H9 (cell line): ENCODE data around the gene ARID1B. TPM values are rescaled to one million over a fixed set of nuclear protein-coding genes. Genes with fewer than 3 reads are reported as not detected.

Experiments used
- DNase-seq: peaks from one replicate; pipeline ENCODE4 v3.0.0-alpha.2; 2017
- H2AFZ ChIP-seq: one replicate; pipeline ENCODE4 v1.6.1; 2013; ENCODE audit warnings: mild to moderate bottlenecking, low read length, control low read depth, moderate library complexity
- H2AK5ac ChIP-seq: 2 replicates; pipeline ENCODE4 v1.6.1; 2013; ENCODE audit warnings: low read length, control low read depth, mixed read lengths; ENCODE audit not compliant: insufficient read length
- H2BK120ac ChIP-seq: one replicate; pipeline ENCODE4 v1.6.1; 2013; ENCODE audit warnings: low read depth, mild to moderate bottlenecking, low read length, control low read depth, inconsistent platforms; ENCODE audit not compliant: poor library complexity, severe bottlenecking
- H2BK12ac ChIP-seq: 2 replicates; pipeline ENCODE4 v1.6.1; 2013; ENCODE audit warnings: low read length, control low read depth, mixed read lengths, low read depth; ENCODE audit not compliant: insufficient read length
- H2BK15ac ChIP-seq: 2 replicates; pipeline ENCODE4 v1.6.1; 2013; ENCODE audit warnings: low read depth, low read length, control low read depth
- H2BK20ac ChIP-seq: one replicate; pipeline ENCODE4 v1.6.1; 2013; ENCODE audit warnings: low read depth, mild to moderate bottlenecking, low read length, control low read depth, inconsistent platforms; ENCODE audit not compliant: poor library complexity, severe bottlenecking
- H2BK5ac ChIP-seq: 2 replicates; pipeline ENCODE4 v1.6.1; 2013; ENCODE audit warnings: low read length, control low read depth, mixed read lengths; ENCODE audit not compliant: insufficient read length
- H3K14ac ChIP-seq: 2 replicates; pipeline ENCODE4 v1.6.1; 2013; ENCODE audit warnings: low read length, control low read depth; ENCODE audit not compliant: insufficient read depth
- H3K18ac ChIP-seq: 2 replicates; pipeline ENCODE4 v1.6.1; 2013; ENCODE audit warnings: low read depth, mild to moderate bottlenecking, mixed read lengths, low read length, control low read depth; ENCODE audit not compliant: insufficient read length
- H3K23ac ChIP-seq: 2 replicates; pipeline ENCODE4 v1.6.1; 2013; ENCODE audit warnings: low read length, control low read depth, mixed read lengths, low read depth; ENCODE audit not compliant: insufficient read length
- H3K23me2 ChIP-seq: 2 replicates; pipeline ENCODE4 v1.6.1; 2013; ENCODE audit warnings: low read depth, mild to moderate bottlenecking, mixed read lengths, low read length, control low read depth; ENCODE audit not compliant: insufficient read length, poor library complexity, severe bottlenecking
- H3K27ac ChIP-seq: 2 replicates; pipeline ENCODE4 v1.5.1; 2013; ENCODE audit warnings: low read length, control low read depth, mixed read lengths, low read depth; ENCODE audit not compliant: insufficient read length
- H3K27me3 ChIP-seq: 2 replicates; pipeline ENCODE4 v1.6.1; 2013; ENCODE audit warnings: low read length, control low read depth, inconsistent platforms; ENCODE audit not compliant: insufficient read depth
- H3K4ac ChIP-seq: 2 replicates; pipeline ENCODE4 v1.6.1; 2013; ENCODE audit warnings: low read depth, mild to moderate bottlenecking, control low read depth, inconsistent platforms, low read length, moderate library complexity
- H3K4me1 ChIP-seq: 2 replicates; pipeline ENCODE4 v1.6.1; 2013; ENCODE audit warnings: low read length, control low read depth, inconsistent platforms; ENCODE audit not compliant: insufficient read depth
- H3K4me2 ChIP-seq: 2 replicates; pipeline ENCODE4 v1.6.1; 2013; ENCODE audit warnings: low read length, control low read depth, mixed read lengths; ENCODE audit not compliant: insufficient read length, insufficient read depth
- H3K56ac ChIP-seq: 2 replicates; pipeline ENCODE4 v1.6.1; 2013; ENCODE audit warnings: low read depth, mild to moderate bottlenecking, mixed read lengths, low read length, control low read depth; ENCODE audit not compliant: insufficient read length
- H3K79me1 ChIP-seq: 2 replicates; pipeline ENCODE4 v1.6.1; 2013; ENCODE audit warnings: low read depth, mild to moderate bottlenecking, moderate library complexity, low read length, control low read depth, inconsistent platforms; ENCODE audit not compliant: insufficient read depth, poor library complexity, severe bottlenecking
- H3K79me2 ChIP-seq: 2 replicates; pipeline ENCODE4 v1.6.1; 2013; ENCODE audit warnings: low read length, control low read depth, inconsistent platforms; ENCODE audit not compliant: insufficient read depth
- H3K9ac ChIP-seq: 2 replicates; pipeline ENCODE4 v1.6.1; 2013; ENCODE audit warnings: low read length, control low read depth, mixed read lengths; ENCODE audit not compliant: insufficient read length; ENCODE audit errors: extremely low read depth
- H3K9me3 ChIP-seq: one replicate; pipeline ENCODE4 v1.6.1; 2013; ENCODE audit warnings: low read depth, low read length, inconsistent platforms; ENCODE audit not compliant: control insufficient read depth
- H3T11ph ChIP-seq: one replicate; pipeline ENCODE4 v1.6.1; 2013; ENCODE audit warnings: mild to moderate bottlenecking, low read length, control low read depth, inconsistent platforms
- H4K20me1 ChIP-seq: one replicate; pipeline ENCODE4 v1.6.1; 2013; ENCODE audit not compliant: control insufficient read depth, insufficient read length, insufficient read depth
- H4K5ac ChIP-seq: 2 replicates; pipeline ENCODE4 v1.6.1; 2013; ENCODE audit warnings: low read depth, mild to moderate bottlenecking, mixed read lengths, low read length, control low read depth; ENCODE audit not compliant: insufficient read length
- H4K8ac ChIP-seq: replicated peaks from 2 replicates; pipeline ENCODE4 v1.6.1; 2013; ENCODE audit warnings: low read length, control low read depth, mixed read lengths, low read depth; ENCODE audit not compliant: insufficient read length
- H4K91ac ChIP-seq: 2 replicates; pipeline ENCODE4 v1.6.1; 2013; ENCODE audit warnings: low read depth, mild to moderate bottlenecking, moderate library complexity, mixed read lengths, low read length, control low read depth; ENCODE audit not compliant: insufficient read length
- H3K27ac Mint-ChIP-seq, 3 experiments: 2 replicates in 2 of 3; 3 replicates in 1 of 3; pipeline ENCODE4 v1.8.0; 2020 to 2021; ENCODE audit warnings: mixed read lengths in 3 of 3, mild to moderate bottlenecking in 1 of 3, moderate library complexity in 1 of 3
- H3K27me3 Mint-ChIP-seq: 2 replicates; pipeline ENCODE4 v1.8.0; 2021; ENCODE audit warnings: low read depth, mild to moderate bottlenecking, moderate library complexity, mixed read lengths
- H3K36me3 Mint-ChIP-seq, 3 experiments: 2 replicates in 2 of 3; 3 replicates in 1 of 3; pipeline ENCODE4 v1.8.0; 2020 to 2021; ENCODE audit warnings: low read depth in 3 of 3, mixed read lengths in 3 of 3; ENCODE audit not compliant: insufficient read depth in 1 of 3
- H3K4me1 Mint-ChIP-seq, 2 experiments: 2 replicates each; pipeline ENCODE4 v1.8.0; 2020; ENCODE audit warnings: mixed read lengths in 2 of 2
- H3K4me3 Mint-ChIP-seq, 2 experiments: 2 replicates in 1 of 2; 3 replicates in 1 of 2; pipeline ENCODE4 v1.8.0; 2020 to 2021; ENCODE audit warnings: mild to moderate bottlenecking in 2 of 2, mixed read lengths in 2 of 2, moderate library complexity in 1 of 2
- H3K9me3 Mint-ChIP-seq, 2 experiments: 2 replicates in 1 of 2; 3 replicates in 1 of 2; pipeline ENCODE4 v1.8.0; 2020; ENCODE audit warnings: mild to moderate bottlenecking in 2 of 2, mixed read lengths in 2 of 2, moderate library complexity in 1 of 2
- CTCF ChIP-seq: fragments of 200-600 bp; sonication (generic); conservative IDR thresholded peaks from 3 replicates; pipeline ENCODE4 v1.8.0; 2021; ENCODE audit warnings: antibody characterized with exemption, mild to moderate bottlenecking
- WGBS: extraction: QIAGEN DNeasy Blood & Tissue Kit; methylation state at CpG from one replicate; pipeline ENCODE4 v1.1.7; 2013; ENCODE audit warnings: missing lambda C conversion rate, low lambda C conversion rate, mixed read lengths; ENCODE audit not compliant: insufficient read length; ENCODE audit errors: extremely low coverage; 5-methylcytosine and 5-hydroxymethylcytosine counted together
- total RNA-seq: library from RNA; stranded (reverse); gene quantifications from 2 replicates; pipeline ENCODE4 v1.2.1, GENCODE V29; 2021

ARID1B gene
- total RNA-seq, 1 experiment from 2014 or later, result 88.2 TPM

GRCh38 chr6:157251586-157252247 is 474.5 kb downstream of the ARID1B start:
- no peak overlapping the region for H3T11ph ChIP-seq
- Mint-ChIP-seq H3K27me3 (peaks cover 11% of the 10 kb centered on the region), H3K36me3 (peaks cover 0 to 8% (median 0%) of the 10 kb centered on the region in 3 experiments; a peak in 2 of 7 replicates), H3K4me3 (no peak overlapping the region), H3K9me3 (peaks cover 6 to 8% of the 10 kb centered on the region in 2 experiments; a peak in 4 of 5 replicates), H3K4me1 (peaks cover 0 to 2% of the 10 kb centered on the region in 2 experiments; a peak in 2 of 4 replicates), H3K27ac (no peak overlapping the region)
- H2BK5ac ChIP-seq, result no peak overlapping the region
- H3K23me2 ChIP-seq, result no peaks in the 10 kb centered on the region
- no peak overlapping the region for H3K18ac ChIP-seq
- H2BK120ac ChIP-seq, result no peak overlapping the region
- no peak overlapping the region for H2AFZ ChIP-seq
- H3K14ac ChIP-seq, result no peak overlapping the region
- H3K27me3 ChIP-seq, result no peaks in the 10 kb centered on the region
- no peak overlapping the region for H3K9ac ChIP-seq
- H3K27ac ChIP-seq, result no peak overlapping the region
- H3K4ac ChIP-seq, result no peak overlapping the region
- H4K5ac ChIP-seq, result no peak overlapping the region
- H4K20me1 ChIP-seq, result no peaks in the 10 kb centered on the region
- no peak overlapping the region for H2BK15ac ChIP-seq
- no peak overlapping the region for H2AK5ac ChIP-seq
- no peak overlapping the region for H2BK12ac ChIP-seq
- no peaks in the 10 kb centered on the region for H3K79me1 ChIP-seq
- no peak overlapping the region for H4K91ac ChIP-seq
- H3K9me3 ChIP-seq, result no peaks in the 10 kb centered on the region
- no peaks in the 10 kb centered on the region for H3K79me2 ChIP-seq
- no peak for TF ChIP-seq CTCF
- no peak overlapping the region for H3K4me2 ChIP-seq
- H3K4me1 ChIP-seq, result no peaks in the 10 kb centered on the region
- WGBS, result no CpG with 5 or more reads among the region's 8 CpGs
- DNase-seq, result no peak
- no peak overlapping the region for H3K23ac ChIP-seq
- H2BK20ac ChIP-seq, result no peak overlapping the region
- H3K56ac ChIP-seq, result no peak overlapping the region
- H4K8ac ChIP-seq, result no peak overlapping the region
